Measurements from ENCODE around the gene BDH2. TPM values are rescaled to one million over a fixed set of nuclear protein-coding genes. Genes with fewer than 3 reads are reported as not detected.

The BDH2 gene
- total and polyA plus RNA-seq, 2 of the 4 experiments (the other 2 are of a cell fraction): 49.7 to 52.2 TPM

- WGBS, 2 experiments (ENCODE audit: extremely low coverage in 2 of 2, insufficient read length in 1 of 2): no CpG with 5 or more reads among the region's 3 CpGs
- Histone ChIP-seq H3K27me3 (ENCODE audit: control insufficient read depth, insufficient read depth, low read length) (no peaks in the 10 kb centered on the region), H3K9ac (ENCODE audit: low read depth, low read length) (no peak overlapping the region), H4K5ac (ENCODE audit: low read depth, low read length) (no peak overlapping the region), H3K18ac (ENCODE audit: low read depth, low read length) (no peak overlapping the region), H3K4me3 (ENCODE audit: insufficient read depth, low read depth, low read length) (no peak overlapping the region), H2BK5ac (ENCODE audit: low read depth, low read length, poor library complexity, severe bottlenecking) (no peak overlapping the region), H3K4me2 (ENCODE audit: low read depth, low read length) (no peak overlapping the region), H4K20me1 (ENCODE audit: insufficient read depth, low read length) (no peaks in the 10 kb centered on the region), H3K4me1 (ENCODE audit: control insufficient read depth, insufficient read depth, low read length) (no peaks in the 10 kb centered on the region), H2AK5ac (ENCODE audit: low read depth, low read length) (no peak overlapping the region), H3K4ac (ENCODE audit: low read depth, low read length) (no peak overlapping the region), H3K27ac (ENCODE audit: insufficient read depth, low read length) (no peak overlapping the region), H3K23ac (ENCODE audit: low read depth, low read length) (no peak overlapping the region), H3K56ac (ENCODE audit: extremely low read depth, insufficient read depth, low read length) (no peak overlapping the region), H2AK9ac (replicated peaks; ENCODE audit: low read depth, low read length, poor library complexity) (no peak overlapping the region), H2BK20ac (ENCODE audit: low read depth, low read length) (no peak overlapping the region), H3K79me1 (ENCODE audit: low read depth in 1 of 2, low read length in 2 of 2) (peaks cover 3 to 5% of the 10 kb centered on the region in 2 experiments), H2AFZ (replicated peaks; ENCODE audit: low read length, poor library complexity) (no peak overlapping the region), H3K36me3 (ENCODE audit: control insufficient read depth, insufficient read depth, low read length) (no peaks in the 10 kb centered on the region), H2BK120ac (ENCODE audit: low read depth, low read length) (no peak overlapping the region), H3K9me1 (ENCODE audit: insufficient read depth, low read length) (0 out of 2 replicates have a peak, but pooled peaks cover 3% of the 10 kb centered on the region), H3K14ac (replicated peaks; ENCODE audit: low read depth, low read length) (no peak overlapping the region), H2BK15ac (ENCODE audit: low read depth, low read length) (no peak overlapping the region), H4K91ac (ENCODE audit: insufficient read depth, low read depth, low read length) (no peak overlapping the region), H3K9me3 (ENCODE audit: control insufficient read depth, insufficient read depth, low read length) (no peaks in the 10 kb centered on the region), H4K8ac (ENCODE audit: low read depth in 2 of 2, low read length in 2 of 2) (no peak overlapping the region)
- TF ChIP-seq POLR2A (IDR thresholded peaks at IDR 0.05; ENCODE audit: low read depth, low read length) (no peak), RAD21 (IDR thresholded peaks at IDR 0.05; ENCODE audit: low read length) (no peak), CHD1 (IDR thresholded peaks at IDR 0.05; ENCODE audit: low read depth, low read length) (no peak), CTCF (conservative IDR thresholded peaks at IDR 0.05; ENCODE audit: low read depth, low read length) (no peak), NFE2L2 (IDR thresholded peaks at IDR 0.05; ENCODE audit: low read depth, low read length) (no peak), SMC3 (IDR thresholded peaks at IDR 0.05; ENCODE audit: low read depth, low read length) (no peak), USF2 (IDR thresholded peaks at IDR 0.05; ENCODE audit: low read depth, low read length) (no peak), FOS (IDR thresholded peaks at IDR 0.05; ENCODE audit: low read depth, low read length) (no peak), ELK1 (IDR thresholded peaks at IDR 0.05; ENCODE audit: borderline replicate concordance, low read depth, low read length) (no peak), CEBPB (IDR thresholded peaks at IDR 0.05; ENCODE audit: low read depth, low read length) (no peak), RFX5 (IDR thresholded peaks at IDR 0.05; ENCODE audit: low read depth, low read length) (no peak), BHLHE40 (IDR thresholded peaks at IDR 0.05; ENCODE audit: low read depth, low read length) (no peak), RCOR1 (IDR thresholded peaks at IDR 0.05; ENCODE audit: insufficient replicate concordance, low read length) (no peak)
- peak; percentile 51 for DNase-seq
- BruUV-seq (replicated peaks): no TSS peak
- intact Hi-C loops (cut with micrococcal nuclease): no loop called here
- ATAC-seq (ENCODE audit: low read depth): no peak; the same call in 1 of the 2 replicates
- dilution Hi-C loops (cut with HindIII; ENCODE audit: low sequenced_read_pairs, unreplicated experiment): no loop called here
- in situ Hi-C loops (cut with MboI; ENCODE audit: low sequenced_read_pairs): no loop called here
- ChIA-PET POLR2A (ENCODE audit: unreplicated experiment) (no interaction called here), CTCF (interaction anchor here (0.6 kb wide), 1 partner anchor 1286 kb away, joined by 3 read pairs; no protein-coding TSS in a partner anchor)
These were observed 23.5 kb upstream of the BDH2 start for GRCh38 chr4:103123114-103123513.

Data from IMR-90 (cell line).